ENCODE results near the gene MACROD2.

Gene MACROD2

DNA sequence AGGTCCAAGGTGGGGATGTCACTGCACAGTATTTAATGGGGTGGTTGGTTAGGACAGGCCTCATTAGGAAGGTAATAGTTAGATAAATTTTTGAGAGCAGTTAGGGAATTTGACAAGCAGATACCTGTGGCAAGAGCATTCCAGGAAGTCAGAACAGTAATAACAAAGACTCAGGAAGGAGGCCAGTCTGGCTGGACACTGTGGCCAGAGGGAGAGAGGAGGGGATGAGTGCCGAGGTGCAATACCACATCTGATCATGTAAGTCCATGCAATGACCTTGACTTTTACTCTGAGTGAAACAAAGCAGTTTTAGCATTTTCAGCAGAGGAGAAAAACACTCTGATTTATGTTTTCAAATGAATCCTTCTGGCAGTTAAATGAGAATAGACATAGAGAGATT is 1332.8 kb downstream of the MACROD2 start:
- no peak overlapping the region for H3K9ac ChIP-seq
- H3K4me2 ChIP-seq (ENCODE audit: low read length): no peak overlapping the region
- H3K27me3 ChIP-seq (ENCODE audit: control insufficient read depth, insufficient read depth, low read length): no peaks in the 10 kb centered on the region
- H3K9me3 ChIP-seq (ENCODE audit: control insufficient read depth, low read length): no peaks in the 10 kb centered on the region
- no peak overlapping the region for H3K27ac ChIP-seq
- TF ChIP-seq CTCF (IDR thresholded peaks at IDR 0.05): no peak
- H3K36me3 ChIP-seq (ENCODE audit: control insufficient read depth, insufficient read depth, low read length): no peaks in the 10 kb centered on the region
- H3K79me2 ChIP-seq: no peaks in the 10 kb centered on the region
- no peak overlapping the region for H2AFZ ChIP-seq
- no peak overlapping the region for H3K4me3 ChIP-seq (ENCODE audit: low read depth, low read length)
- no peaks in the 10 kb centered on the region for H3K4me1 ChIP-seq

DNA sequence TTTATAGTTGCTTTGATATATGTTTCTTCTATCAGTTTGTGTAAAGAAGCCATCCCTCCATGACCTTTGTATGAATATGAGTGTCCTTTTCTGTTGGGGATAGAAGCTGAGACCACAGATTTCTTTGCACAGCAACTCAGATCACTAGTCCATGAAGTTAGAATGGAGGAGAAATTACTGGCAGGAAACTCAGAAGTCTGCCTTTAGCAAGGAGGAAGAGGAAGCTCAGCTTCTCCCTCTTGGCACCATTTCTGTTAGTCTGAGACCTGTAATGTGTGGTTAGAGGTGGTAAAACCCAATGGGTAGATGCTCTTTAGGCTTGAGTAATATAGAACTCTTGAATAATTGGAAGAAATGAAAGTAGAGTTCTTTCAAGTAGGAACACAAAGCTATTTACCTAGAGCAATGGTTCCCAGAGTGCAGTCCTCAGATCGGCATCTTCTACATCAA is 1337.4 kb downstream of the MACROD2 start:
- H3K36me3 ChIP-seq (ENCODE audit: control insufficient read depth, insufficient read depth, low read length): no peaks in the 10 kb centered on the region
- no peak overlapping the region for H2AFZ ChIP-seq
- no peak overlapping the region for H3K4me2 ChIP-seq (ENCODE audit: low read length)
- TF ChIP-seq CTCF (IDR thresholded peaks at IDR 0.05): no peak
- H3K4me3 ChIP-seq (ENCODE audit: low read depth, low read length): no peak overlapping the region
- no peaks in the 10 kb centered on the region for H3K79me2 ChIP-seq
- H3K27me3 ChIP-seq (ENCODE audit: control insufficient read depth, insufficient read depth, low read length): no peaks in the 10 kb centered on the region
- no peaks in the 10 kb centered on the region for H3K9me3 ChIP-seq (ENCODE audit: control insufficient read depth, low read length)
- no peaks in the 10 kb centered on the region for H3K4me1 ChIP-seq
- no peak overlapping the region for H3K27ac ChIP-seq
- no peak overlapping the region for H3K9ac ChIP-seq

GRCh38 chr20:15333170-15333569 is 1337.9 kb downstream of the MACROD2 start:
- H3K36me3 ChIP-seq (ENCODE audit: control insufficient read depth, insufficient read depth, low read length): no peaks in the 10 kb centered on the region
- no peak overlapping the region for H3K4me3 ChIP-seq (ENCODE audit: low read depth, low read length)

DNA sequence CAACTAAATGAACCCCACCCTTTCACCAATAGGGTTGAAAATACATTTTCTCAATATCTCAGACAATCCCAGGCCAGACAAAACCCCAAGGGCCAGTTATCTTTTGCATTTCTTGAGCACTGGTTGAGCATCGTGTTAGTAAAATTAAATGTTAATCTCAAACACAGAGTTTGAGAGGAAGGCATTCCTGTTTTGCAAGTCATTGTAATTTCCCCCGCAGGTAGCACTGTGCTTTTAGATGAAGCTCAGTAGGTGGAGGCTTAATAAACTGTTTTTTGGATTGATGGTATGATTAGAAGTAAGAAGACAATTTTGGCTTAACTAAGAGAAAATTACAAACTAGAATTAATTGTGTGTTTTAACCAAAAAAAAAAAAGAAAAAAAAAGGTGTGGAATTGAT is 1340.7 kb downstream of the MACROD2 start:
- H3K27ac ChIP-seq: no peak overlapping the region
- TF ChIP-seq CTCF (IDR thresholded peaks at IDR 0.05): no peak
- H3K36me3 ChIP-seq (ENCODE audit: control insufficient read depth, insufficient read depth, low read length): no peaks in the 10 kb centered on the region
- H3K4me2 ChIP-seq (ENCODE audit: low read length): no peak overlapping the region
- no peak overlapping the region for H3K9ac ChIP-seq
- H3K9me3 ChIP-seq (ENCODE audit: control insufficient read depth, low read length): no peaks in the 10 kb centered on the region
- no peak overlapping the region for H3K4me3 ChIP-seq (ENCODE audit: low read depth, low read length)
- H3K79me2 ChIP-seq: no peaks in the 10 kb centered on the region
- H2AFZ ChIP-seq: no peak overlapping the region
- no peaks in the 10 kb centered on the region for H3K4me1 ChIP-seq
- H3K27me3 ChIP-seq (ENCODE audit: control insufficient read depth, insufficient read depth, low read length): no peaks in the 10 kb centered on the region

More at GRCh38 chr20:15333170-15333569, 1337.9 kb downstream of the MACROD2 start:
- Histone ChIP-seq H3K27ac (no peak overlapping the region), H3K79me2 (no peaks in the 10 kb centered on the region), H3K4me2 (ENCODE audit: low read length) (no peak overlapping the region), H3K27me3 (ENCODE audit: control insufficient read depth, insufficient read depth, low read length) (no peaks in the 10 kb centered on the region), H3K9me3 (ENCODE audit: control insufficient read depth, low read length) (no peaks in the 10 kb centered on the region), H2AFZ (no peak overlapping the region), H3K4me1 (no peaks in the 10 kb centered on the region), H3K9ac (no peak overlapping the region)
- TF ChIP-seq CTCF (IDR thresholded peaks at IDR 0.05): no peak

GRCh38 chr20:15336536-15336935 is 1341.2 kb downstream of the MACROD2 start:
- H3K4me1 ChIP-seq: no peaks in the 10 kb centered on the region
- H3K27me3 ChIP-seq (ENCODE audit: control insufficient read depth, insufficient read depth, low read length): no peaks in the 10 kb centered on the region
- no peaks in the 10 kb centered on the region for H3K36me3 ChIP-seq (ENCODE audit: control insufficient read depth, insufficient read depth, low read length)
- no peak overlapping the region for H2AFZ ChIP-seq
- H3K4me2 ChIP-seq (ENCODE audit: low read length): no peak overlapping the region
- H3K9ac ChIP-seq: no peak overlapping the region
- no peaks in the 10 kb centered on the region for H3K9me3 ChIP-seq (ENCODE audit: control insufficient read depth, low read length)
- no peak for TF ChIP-seq CTCF (IDR thresholded peaks at IDR 0.05)
- H3K27ac ChIP-seq: no peak overlapping the region
- H3K79me2 ChIP-seq: no peaks in the 10 kb centered on the region
- H3K4me3 ChIP-seq (ENCODE audit: low read depth, low read length): no peak overlapping the region

All from parathyroid adenoma (tissue), 2 donors.